ENCODE data around the gene BRICD5.

Gene BRICD5

DNA sequence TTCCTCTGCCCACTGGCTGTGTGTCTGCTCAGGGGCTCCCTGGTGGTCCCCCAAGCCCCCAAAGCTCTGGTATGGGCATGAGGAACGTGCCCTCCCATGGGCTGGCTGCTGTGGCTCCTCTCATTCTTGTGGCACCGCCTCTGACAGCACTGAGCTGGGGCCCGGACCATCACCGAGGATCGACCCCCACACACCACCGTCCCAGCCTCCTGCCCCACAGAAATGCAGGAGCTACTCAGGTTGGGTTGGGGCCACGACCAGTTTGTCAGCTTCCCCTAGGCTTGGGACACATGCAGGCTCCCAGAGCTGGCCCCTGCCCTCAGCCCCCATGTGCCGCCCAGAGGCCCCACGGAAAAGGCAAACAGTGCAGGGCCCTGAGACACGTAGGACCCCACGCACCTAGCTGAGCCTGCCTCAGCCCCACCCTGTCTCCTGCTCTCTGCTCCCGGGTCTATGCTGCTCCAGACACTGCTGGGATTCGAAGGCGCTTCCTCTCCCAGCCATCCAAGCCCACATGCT is 11.0 kb downstream of the BRICD5 start:
- in situ Hi-C loops (cut with HindIII; ENCODE audit: low sequenced_read_pairs), result no loop called here

DNA sequence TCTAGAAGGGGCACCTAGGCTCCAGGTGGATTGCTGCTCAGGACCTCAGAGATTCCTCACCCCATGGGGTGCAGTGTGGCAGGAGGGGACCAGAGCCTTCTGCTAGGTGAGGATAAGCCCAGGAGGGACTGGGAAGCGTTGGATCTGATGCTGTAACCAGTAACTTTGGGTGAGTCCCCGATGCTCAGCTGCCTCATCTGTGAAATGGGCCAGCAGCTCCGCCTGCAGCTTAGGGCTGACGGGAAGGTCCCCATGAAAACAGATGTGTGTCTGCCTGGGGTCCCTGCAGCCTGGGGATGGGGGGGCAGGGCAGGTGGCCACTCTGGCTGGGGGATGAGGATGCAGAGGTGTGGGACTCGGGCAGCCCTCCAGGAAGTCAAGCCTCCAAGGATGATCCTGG is 11.6 kb downstream of the BRICD5 start:
- in situ Hi-C loops (cut with HindIII; ENCODE audit: low sequenced_read_pairs), result no loop called here

DNA sequence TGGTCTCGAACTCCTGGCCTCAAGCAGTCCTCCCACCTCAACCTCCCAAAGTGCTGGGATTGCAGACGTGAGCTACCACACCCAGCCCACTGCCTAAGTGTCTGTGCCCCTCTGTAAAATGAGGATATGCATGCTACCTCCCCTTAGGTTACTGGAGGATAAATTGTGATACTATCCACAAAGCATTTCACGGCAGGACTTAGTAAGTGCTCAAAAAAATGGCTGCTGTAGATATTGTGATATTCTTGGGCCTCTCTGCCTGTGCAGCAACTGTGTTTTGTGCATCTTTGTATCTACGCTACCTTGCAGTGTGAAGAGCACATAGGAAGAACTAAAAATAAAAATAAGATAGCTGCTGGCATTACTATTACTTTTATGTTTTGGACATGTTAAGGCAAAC is 12.4 kb downstream of the BRICD5 start:
- in situ Hi-C loops (cut with HindIII; ENCODE audit: low sequenced_read_pairs), result no loop called here

DNA sequence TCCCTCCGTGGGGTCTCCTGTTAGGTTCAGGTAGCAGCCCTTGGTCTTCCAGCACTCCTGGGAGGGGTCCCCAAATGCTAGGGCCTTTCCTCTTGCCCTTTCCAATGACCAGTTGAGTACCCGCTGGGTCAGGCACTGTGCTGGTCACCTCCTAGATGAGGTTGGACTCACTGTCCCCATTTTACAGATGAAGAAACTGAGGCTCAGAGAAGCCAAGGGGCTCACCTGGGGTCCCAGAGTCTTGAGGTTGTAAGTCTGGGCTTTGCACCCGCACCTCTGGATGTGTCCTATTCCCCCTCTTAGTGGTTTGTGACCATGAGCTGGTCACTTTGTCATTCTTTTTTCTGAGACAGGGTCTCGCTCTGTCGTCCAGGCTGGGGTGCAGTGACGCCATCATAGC is 12.9 kb downstream of the BRICD5 start:
- in situ Hi-C loops (cut with HindIII; ENCODE audit: low sequenced_read_pairs), result no loop called here

DNA sequence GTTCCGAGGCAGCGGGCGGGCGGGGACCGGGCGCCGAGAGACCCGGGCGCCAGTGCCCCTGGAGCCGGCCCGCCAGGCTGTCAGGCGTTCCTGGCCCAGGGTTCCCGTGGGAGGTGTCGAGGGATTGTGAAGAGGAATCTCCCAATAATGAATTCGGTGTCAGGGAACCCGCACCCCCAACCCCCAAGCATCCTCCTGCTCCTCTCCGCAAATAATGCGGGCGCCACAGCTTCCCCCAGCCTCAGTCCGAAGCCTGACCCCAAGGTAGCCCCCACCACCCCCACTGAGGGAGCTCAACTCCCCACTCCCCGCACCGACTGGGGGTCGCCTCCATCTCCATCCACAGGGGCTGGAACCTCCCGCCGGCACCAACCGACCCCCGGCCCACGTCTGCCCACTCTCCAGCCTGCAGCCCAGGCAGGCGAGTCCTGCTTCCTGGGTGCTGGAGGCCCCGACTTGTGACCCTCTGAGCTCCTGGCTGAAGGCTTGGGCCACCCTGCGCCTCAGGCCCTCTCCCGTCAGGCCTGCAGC is 13.6 kb downstream of the BRICD5 start:
- in situ Hi-C loops (cut with HindIII; ENCODE audit: low sequenced_read_pairs), result no loop called here

DNA sequence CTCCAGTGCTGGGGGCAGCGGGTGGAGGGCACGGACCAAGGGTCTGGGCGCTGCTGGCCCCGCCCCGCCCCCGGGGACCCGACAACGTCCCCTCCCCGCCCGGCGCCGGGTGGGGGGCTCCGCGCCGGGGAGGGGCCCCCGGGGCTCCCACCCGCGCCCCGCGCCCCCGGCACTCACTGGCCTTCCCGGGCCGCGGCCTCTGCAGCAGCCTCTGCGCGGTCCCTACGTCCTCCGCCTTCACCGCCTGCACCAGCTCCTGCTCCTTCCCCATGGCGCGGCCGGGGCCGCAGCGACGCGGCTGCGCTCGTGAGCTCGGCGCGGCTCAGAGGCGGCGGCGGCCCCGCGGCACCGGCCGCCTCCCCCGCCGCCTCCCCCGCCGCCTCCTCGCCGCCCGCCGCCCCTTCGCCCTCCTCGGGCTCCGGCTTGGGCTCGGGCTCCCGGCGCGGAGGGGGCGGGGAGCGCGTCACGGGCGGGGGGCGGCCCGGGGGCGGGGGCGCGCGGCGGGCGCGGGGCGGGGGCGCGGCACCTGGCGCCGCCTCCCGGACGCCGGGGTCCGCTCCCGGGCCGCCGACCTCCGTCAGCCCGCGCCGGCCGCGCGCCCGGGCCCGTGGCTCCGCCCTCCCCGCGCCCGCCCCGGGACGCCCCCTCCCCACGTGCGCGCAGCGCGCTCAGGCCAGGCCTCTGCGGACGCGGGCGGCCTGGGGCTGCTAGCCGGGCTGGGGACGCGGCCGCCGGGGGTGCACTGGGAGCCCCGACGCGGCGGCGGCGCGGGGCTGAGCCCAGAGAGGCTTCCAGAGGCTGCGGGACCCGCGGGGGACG is 14.3 kb downstream of the BRICD5 start, which contains the start of gene CASKIN1:
Gene CASKIN1 (minus strand): TSS at position 444 of the 819 bp plus-strand sequence. CDS start 173 bp downstream, at position 271.
- in situ Hi-C loops (cut with HindIII; ENCODE audit: low sequenced_read_pairs), result no loop called here

DNA sequence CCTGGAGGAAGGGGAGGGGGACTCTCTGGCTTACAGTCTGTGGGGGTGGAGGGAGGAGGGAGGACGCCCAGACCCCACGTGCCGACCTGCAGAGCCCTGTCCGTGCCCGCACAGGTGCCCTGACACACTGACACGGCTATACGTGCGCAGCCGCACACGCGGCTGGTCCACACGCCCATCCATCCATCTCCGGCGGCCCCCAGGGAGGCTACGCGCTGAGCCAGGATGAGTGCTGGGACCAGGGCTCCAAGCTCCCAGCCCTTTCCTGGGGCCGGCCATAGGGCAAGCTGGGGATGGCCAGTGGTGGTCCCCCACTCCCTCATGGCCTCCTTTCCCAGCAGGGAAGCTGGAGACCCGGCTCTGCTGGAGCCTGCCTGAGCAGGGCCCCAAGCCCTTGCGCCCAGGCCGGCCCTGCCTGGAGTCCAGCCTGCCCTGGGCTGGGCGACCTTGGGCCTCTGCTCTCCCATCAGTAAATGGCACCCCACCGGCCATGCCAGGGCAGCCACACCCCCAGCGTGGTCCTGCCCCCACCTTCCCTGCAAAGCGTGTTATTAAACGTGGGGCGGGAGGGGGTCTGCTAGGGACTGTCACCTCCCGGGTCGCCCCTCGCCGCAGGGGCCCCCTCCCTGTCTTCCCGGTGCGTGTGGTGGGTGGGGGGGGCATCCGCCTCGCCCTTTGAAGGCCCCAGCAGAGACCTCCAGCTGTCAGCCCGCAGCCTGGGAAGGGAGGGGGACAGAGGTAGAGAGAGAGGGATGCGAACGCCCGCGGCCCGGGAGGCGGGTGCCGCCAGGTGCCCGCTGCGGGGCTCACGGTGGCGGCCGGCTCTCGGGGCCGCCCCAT is 15.1 kb downstream of the BRICD5 start:
- in situ Hi-C loops (cut with HindIII; ENCODE audit: low sequenced_read_pairs), result no loop called here

DNA sequence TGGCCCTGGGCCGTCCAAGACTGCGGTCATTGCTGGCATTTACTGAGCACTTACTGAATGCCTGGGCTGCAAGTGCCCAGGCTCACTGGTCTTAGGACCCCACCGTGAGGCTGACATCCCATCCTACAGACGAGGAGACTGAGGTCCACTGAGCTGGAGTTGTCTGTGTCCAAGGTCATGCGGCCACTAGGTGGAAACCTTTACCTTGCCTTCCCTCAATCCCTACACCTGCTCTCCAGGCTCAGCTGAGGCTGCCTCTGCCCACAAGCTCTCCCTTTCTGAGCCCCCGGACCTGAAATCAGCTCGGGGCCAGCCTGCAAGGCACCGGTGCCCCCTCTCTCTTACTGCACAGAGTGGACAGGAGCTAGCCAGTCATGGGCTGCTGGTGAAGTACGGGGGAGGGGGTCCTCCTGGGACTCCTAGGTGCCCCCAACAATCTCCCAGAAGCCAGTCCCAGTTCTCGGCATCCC is 15.8 kb downstream of the BRICD5 start:
- in situ Hi-C loops (cut with HindIII; ENCODE audit: low sequenced_read_pairs), result no loop called here

DNA sequence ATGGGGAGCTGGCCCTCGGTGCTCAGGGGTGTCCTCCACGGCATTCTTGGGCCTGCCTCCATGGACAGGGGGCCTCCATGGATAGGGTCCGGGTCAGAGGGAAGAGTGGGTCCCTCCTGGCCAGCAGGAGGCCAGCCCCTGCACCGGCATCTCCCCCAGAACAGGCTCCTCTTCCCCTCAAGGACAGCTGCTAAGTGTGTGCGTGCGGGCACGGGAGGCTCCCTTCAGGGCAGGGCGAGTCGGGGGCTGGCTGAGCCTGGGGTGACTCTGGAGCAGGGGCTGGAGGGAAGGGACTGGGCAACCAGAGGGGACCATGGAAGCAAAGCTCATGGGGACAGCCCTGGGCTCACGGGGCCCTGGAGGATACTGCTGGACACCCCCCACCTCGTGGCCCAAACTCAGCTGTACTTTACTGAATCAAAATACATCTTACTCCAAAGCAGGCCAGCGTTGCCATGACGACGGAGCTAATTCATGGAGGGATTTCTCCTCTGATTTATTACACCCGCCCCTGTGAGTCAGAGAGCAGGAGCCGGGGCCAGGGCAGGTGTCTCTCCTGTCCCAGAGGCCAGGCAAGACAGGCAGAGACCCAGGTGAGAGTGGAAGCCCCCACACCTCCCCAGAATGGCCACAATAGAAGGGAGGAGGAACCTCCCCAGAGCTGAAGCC is 16.4 kb downstream of the BRICD5 start:
- in situ Hi-C loops (cut with HindIII; ENCODE audit: low sequenced_read_pairs), result no loop called here

DNA sequence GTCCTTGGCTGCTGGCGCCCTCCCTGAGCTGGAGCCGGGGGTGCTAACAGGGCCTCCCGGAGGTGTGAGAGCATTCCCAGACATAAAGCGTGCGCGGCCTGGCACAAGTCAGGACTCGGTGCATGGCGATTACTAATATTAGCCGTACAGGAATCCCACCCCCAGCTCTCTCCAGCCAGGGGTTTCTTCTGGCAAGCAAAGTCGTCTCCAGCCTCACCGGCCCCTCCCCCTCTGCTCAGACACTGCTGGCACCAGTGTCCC is 19.3 kb downstream of the BRICD5 start:
- in situ Hi-C loops (cut with HindIII; ENCODE audit: low sequenced_read_pairs), result no loop called here

DNA sequence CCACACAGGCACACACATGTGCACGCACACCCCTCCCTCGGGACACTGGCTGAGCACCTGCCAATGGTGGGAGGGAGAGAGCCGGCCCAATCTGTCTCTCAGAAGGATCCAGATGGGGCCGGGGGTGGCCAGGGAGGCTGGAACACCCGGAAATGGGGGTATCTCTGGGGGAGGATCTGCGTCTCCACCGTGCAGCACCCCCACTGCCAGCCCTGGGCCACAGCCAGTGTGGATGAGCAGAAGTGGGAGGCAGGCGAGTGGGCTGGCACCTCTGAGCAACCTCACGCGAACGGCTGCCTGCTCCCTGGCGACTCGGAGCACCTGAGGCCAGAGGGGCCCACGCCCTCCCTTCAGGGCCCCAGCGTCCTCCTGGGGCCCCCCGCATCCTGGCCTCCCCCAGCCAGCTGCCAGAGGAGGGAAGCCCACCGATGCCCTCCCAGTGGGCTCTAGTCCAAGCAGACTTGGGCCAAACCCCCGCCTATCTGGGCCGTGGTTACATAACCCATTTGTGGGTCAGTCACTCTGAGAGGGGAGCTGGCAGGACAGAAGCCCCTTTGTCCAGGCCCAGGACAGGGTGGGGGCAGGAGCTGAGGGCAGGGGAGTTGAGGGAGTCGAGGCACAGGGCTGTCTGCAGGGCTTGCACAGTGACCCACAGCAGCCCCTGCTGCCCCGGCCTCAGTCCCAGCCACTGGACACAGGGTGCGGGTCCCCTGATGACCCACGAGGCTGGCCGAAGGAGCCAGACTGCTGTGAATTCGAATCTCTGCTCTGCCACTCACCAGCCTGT is 19.8 kb downstream of the BRICD5 start:
- in situ Hi-C loops (cut with HindIII; ENCODE audit: low sequenced_read_pairs), result no loop called here

DNA sequence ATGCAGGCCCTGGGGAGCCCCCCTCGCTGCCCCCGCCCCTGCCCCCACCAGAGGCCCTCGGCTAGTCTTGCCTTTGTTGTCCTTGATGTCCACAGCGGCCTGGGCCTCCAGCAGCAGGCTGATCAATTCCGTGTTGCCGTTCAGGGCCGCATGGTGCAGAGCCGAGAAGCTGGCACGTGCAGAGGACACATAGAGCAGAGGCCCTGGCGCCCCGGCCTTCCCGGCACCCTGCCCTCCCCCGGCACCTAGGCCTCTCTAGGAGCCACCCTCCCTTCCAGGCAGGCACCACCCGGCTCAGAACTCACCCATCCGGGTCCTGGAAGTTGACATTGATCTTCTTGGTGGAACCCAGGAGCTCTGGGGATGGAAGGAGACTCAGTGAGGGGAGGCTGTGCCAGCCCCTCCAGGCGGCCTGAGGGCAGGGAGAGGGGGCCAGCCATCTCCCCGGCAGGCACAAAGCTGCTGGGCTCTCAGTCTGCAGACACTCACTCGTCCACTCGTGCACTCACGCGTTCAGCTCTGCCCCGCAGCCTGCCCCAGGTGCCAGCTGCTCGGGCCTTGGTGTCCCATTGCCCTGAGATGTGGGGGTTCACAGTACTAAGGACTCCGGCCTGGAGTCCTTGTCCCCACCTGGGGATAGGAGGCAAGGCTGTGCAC is 20.5 kb downstream of the BRICD5 start:
- in situ Hi-C loops (cut with HindIII; ENCODE audit: low sequenced_read_pairs), result no loop called here

DNA sequence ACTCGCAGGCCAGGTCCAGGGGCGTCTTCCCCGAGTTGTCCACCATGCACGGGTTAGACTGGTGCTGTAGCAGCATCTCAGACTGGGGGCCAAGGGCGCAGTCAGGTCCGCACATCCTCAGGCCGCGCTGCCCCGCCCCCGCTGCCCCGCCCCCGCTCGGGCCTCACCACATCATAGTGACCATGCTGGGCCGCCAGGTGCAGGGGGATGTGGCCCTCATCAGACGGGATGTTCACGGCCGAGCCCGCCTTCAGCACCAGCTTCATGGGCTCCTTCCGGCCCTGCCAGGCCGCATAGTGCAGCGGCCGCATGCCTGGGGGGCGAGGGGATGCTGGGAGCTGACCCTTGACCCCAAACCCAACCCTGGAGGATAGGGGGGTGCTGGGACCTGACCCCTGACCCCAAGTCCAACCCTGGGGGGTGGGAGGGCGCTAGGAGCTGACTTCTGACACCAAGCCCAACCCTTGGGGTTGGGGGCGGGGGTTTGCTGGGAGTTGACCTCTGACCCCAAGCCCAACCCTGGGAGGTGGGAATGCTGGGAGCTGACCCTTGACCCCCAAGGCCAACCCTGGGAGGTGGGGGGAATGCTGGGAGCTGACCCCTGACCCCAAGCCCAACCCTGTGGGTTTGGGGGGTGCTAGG is 21.3 kb downstream of the BRICD5 start:
- in situ Hi-C loops (cut with HindIII; ENCODE audit: low sequenced_read_pairs), result no loop called here

DNA sequence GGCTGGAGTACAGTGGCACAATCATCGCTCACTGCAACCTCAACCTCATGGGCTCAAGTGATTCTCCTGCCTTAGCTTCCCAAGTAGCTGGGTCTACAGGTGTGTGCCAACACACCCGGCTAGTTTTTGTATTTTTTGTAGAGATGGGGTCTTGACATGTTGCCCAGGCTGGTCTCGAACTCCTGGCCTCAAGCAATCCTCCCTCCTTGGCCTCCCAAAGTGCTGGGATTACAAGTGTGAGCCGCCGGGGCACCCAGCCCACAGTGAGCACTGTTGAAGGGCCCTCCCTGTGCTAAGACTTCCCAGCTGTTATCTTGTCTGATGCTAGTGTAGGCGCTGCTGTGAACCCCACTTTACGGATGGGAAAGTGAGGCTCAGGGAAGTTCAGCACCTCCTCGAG is 22.3 kb downstream of the BRICD5 start:
- in situ Hi-C loops (cut with HindIII; ENCODE audit: low sequenced_read_pairs), result no loop called here

DNA sequence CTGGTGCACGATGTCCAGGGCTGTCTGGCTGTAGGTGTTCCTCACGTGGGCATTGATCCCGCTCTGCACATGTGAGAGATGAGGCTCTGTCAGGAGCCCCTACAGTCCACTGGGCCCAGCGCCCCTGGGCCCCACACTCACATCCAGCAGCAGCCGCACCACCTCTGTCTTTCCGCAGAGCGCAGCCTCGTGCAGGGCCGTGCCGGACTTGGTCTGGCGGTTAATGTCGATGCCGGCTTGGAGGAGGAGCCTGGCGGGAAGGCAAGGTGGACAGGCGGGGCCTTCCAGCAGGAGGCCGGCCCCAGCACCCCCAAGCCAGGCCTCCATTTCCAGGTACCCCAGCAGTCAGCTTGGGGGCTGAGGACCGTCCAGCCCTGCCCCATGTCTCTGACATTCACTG is 23.5 kb downstream of the BRICD5 start:
- in situ Hi-C loops (cut with HindIII; ENCODE audit: low sequenced_read_pairs), result no loop called here

DNA sequence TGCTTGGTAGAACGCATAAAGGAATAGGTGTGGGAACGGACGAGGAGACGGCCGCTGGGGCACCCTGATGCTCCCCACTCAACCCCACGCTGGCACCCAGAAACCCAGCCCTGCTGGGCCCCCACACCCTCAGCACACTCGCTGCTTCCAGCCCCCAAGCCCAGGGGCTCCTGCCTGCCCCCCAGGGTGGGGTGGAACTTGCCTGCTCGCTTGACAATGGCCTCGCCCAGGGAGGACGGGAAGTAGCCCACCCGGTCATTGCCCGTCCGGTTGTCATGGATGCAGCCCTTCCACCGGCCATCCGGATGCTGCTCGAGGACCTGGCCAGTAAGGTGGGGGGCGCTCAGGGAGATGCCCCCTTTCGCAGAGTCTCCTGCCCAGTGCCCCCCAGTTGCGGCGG is 24.2 kb downstream of the BRICD5 start:
- in situ Hi-C loops (cut with HindIII; ENCODE audit: low sequenced_read_pairs), result no loop called here

DNA sequence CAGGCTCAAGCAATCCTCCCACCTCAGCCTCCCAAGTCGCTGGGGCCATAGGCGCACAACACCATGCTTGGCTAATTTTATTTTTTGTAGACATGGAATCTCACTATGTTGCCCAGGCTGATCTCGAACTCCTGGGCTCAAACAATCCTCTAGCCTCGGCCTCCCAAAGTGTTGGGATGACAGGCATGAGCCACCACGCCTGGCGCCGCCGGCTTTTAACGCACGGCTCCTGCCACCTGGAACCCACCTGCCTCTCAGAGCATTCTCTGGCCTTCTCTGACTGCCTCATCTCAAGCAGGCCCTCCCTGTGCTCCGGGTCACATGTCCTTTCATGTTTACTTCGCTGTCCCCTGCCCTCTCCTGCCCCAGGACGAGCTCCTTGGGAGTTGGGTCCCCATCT is 24.6 kb downstream of the BRICD5 start:
- in situ Hi-C loops (cut with HindIII; ENCODE audit: low sequenced_read_pairs), result no loop called here

DNA sequence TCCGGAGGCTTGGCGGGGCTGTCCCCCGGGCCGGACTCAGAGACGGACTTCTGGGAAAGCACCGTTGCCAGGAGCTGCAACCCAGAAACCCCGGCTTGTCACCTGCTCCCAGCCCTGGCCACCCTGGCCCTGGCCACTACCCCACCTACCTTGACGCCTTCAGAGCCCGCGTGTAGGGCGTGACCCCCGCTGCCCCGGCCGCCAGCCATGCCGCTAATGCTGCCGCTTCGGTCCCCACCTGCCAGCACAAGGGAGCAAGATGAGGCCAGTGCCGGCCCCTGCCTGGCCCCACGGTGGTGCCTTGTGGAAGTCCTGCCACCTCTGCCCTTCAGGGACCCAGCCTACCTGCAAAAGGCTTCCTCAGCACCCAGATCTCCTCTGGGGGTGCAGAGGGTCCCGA is 25.7 kb downstream of the BRICD5 start:
- in situ Hi-C loops (cut with HindIII; ENCODE audit: low sequenced_read_pairs), result no loop called here

DNA sequence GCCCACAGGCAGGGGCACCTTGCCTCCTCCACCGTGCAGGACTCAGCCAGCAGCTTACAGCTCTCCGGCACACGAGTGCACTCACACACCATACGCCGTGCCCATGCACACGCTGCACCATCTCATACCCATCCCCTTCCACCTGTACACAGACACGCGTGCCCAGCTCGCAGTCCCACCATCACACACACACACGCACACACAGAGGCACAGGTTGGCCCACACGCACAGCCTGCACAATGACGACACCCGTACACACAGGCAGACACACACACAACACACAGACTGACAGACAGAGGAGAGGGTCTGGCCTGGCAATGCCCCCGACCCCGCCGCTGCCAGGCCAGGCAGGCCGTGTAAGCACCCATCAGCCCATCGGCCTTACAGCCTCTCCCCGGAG is 26.3 kb downstream of the BRICD5 start:
- in situ Hi-C loops (cut with HindIII; ENCODE audit: low sequenced_read_pairs), result no loop called here

Measured in DLD1 (cell line).